ENCODE data around the gene FRY.

Gene FRY

GRCh38 chr13:32317716-32318465 is 286.3 kb downstream of the FRY start:
- no peak for DNase-seq

GRCh38 chr13:32320528-32320927 is 289.0 kb downstream of the FRY start:
- DNase-seq: no peak

GRCh38 chr13:32323912-32324311 is 292.3 kb downstream of the FRY start:
- DNase-seq: no peak

- DNase-seq: no peak
Observed at GRCh38 chr13:32330441-32330840, 298.9 kb downstream of the FRY start.

GRCh38 chr13:32334671-32335070 is 303.1 kb downstream of the FRY start:
- no peak for DNase-seq

- no peak for DNase-seq
Observed at GRCh38 chr13:32340914-32341313, 309.3 kb downstream of the FRY start.

- DNase-seq: no peak
Observed at GRCh38 chr13:32347651-32348050, 316.1 kb downstream of the FRY start.
